HEK293T (cell line): ENCODE measurements around the gene FTCD.

ENCODE experiments used
- CTCF ChIA-PET: fragments of 350-600 bp; formaldehyde crosslinking; extraction: SDS; loops from one replicate; lab custom pipeline; 2021; ENCODE audit warnings: antibody characterized with exemption, inconsistent platforms; lab: Yijun Ruan, JAX
- POLR2A ChIA-PET: fragments of 350-600 bp; formaldehyde crosslinking; extraction: SDS; loops from one replicate; lab custom pipeline; 2020; ENCODE audit warnings: antibody characterized with exemption, inconsistent platforms; lab: Yijun Ruan, JAX
- DNase-seq: peaks from one replicate; pipeline ENCODE4 v3.0.0; 2012; ENCODE audit warnings: mixed read lengths; ENCODE audit errors: extremely low spot score
- ARNT ChIP-seq: fragments of 450-650 bp; IDR thresholded peaks from 2 replicates; pipeline ENCODE4 v1.6.1; 2017; ENCODE audit warnings: mild to moderate bottlenecking
- BHLHE40 ChIP-seq: fragments of 450-650 bp; IDR thresholded peaks from 2 replicates; pipeline ENCODE4 v1.6.1; 2016; ENCODE audit warnings: mild to moderate bottlenecking, moderate library complexity, borderline replicate concordance
- CTBP1 ChIP-seq: fragments of 450-650 bp; IDR thresholded peaks from 2 replicates; pipeline ENCODE4 v1.6.1; 2016; ENCODE audit warnings: borderline replicate concordance
- ELF4 ChIP-seq: fragments of 450-650 bp; IDR thresholded peaks from 2 replicates; pipeline ENCODE4 v1.6.1; 2017; ENCODE audit warnings: antibody characterized with exemption
- FOXA1 ChIP-seq: fragments of 450-650 bp; IDR thresholded peaks from 2 replicates; pipeline ENCODE4 v1.6.1; 2016; ENCODE audit warnings: mild to moderate bottlenecking
- FOXK2 ChIP-seq: fragments of 450-650 bp; IDR thresholded peaks from 2 replicates; pipeline ENCODE4 v1.6.1; 2016; ENCODE audit warnings: mild to moderate bottlenecking
- FOXM1 ChIP-seq: fragments of 450-650 bp; IDR thresholded peaks from 2 replicates; pipeline ENCODE4 v1.6.1; 2017; ENCODE audit warnings: mild to moderate bottlenecking, borderline replicate concordance
- HDGF ChIP-seq: fragments of 450-650 bp; IDR thresholded peaks from 2 replicates; pipeline ENCODE4 v1.6.1; 2017; ENCODE audit warnings: antibody characterized with exemption, borderline replicate concordance
- L3MBTL2 ChIP-seq: fragments of 450-650 bp; conservative IDR thresholded peaks from 2 replicates; pipeline ENCODE4 v1.6.1; 2016; ENCODE audit warnings: mild to moderate bottlenecking
- LEF1 ChIP-seq: fragments of 450-650 bp; IDR thresholded peaks from 2 replicates; pipeline ENCODE4 v1.6.1; 2017; ENCODE audit warnings: mild to moderate bottlenecking, borderline replicate concordance
- NFRKB ChIP-seq: fragments of 450-650 bp; IDR thresholded peaks from 2 replicates; pipeline ENCODE4 v1.6.1; 2016; ENCODE audit warnings: mild to moderate bottlenecking, moderate library complexity
- PKNOX1 ChIP-seq: fragments of 450-650 bp; IDR thresholded peaks from 2 replicates; pipeline ENCODE4 v1.6.1; 2016
- SP1 ChIP-seq: fragments of 450-650 bp; IDR thresholded peaks from 2 replicates; pipeline ENCODE4 v1.6.1; 2017
- SUZ12 ChIP-seq: fragments of 450-650 bp; IDR thresholded peaks from 2 replicates; pipeline ENCODE4 v1.6.1; 2016; ENCODE audit warnings: mild to moderate bottlenecking
- TARDBP ChIP-seq: fragments of 450-650 bp; IDR thresholded peaks from 2 replicates; pipeline ENCODE4 v1.6.1; 2016
- ZNF384 ChIP-seq: fragments of 450-650 bp; IDR thresholded peaks from 2 replicates; pipeline ENCODE4 v1.6.1; 2016

The FTCD gene

GRCh38 chr21:46113497-46114176 is 41.7 kb downstream of the FTCD start:
- CTCF ChIA-PET = no interaction called here
- no peak for DNase-seq
- POLR2A ChIA-PET = no interaction called here
- TF ChIP-seq L3MBTL2 (no peak), TARDBP (no peak), LEF1 (no peak), ARNT (no peak), PKNOX1 (no peak), BHLHE40 (no peak)

DNA sequence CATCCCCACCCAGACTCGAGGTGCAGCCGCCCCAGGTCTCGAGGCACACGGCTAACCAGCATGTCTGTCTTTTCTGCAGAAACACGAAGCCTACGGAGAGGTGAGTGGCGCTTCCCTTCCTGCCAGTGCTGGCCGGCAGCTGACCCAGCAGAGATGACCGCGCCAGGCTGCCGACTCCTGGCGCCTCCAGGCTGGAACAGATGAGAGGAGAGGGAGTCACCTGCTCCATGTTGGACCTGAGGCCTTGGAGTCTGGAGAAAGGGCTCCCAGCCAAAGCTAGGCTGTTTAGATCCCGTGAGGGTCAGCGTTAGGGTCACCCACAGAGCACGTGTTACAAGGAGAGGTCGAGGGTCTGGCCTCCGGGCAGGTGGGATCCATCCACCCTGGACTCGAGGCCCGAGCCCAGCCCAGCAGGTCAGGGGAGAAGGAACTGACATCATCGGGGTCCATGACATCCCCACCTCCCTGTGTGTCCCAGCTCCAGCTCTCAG is 42.6 kb downstream of the FTCD start:
- DNase-seq = no peak
- ChIA-PET CTCF (no interaction called here), POLR2A (no interaction called here)
- TF ChIP-seq HDGF (no peak), ZNF384 (no peak)

DNA sequence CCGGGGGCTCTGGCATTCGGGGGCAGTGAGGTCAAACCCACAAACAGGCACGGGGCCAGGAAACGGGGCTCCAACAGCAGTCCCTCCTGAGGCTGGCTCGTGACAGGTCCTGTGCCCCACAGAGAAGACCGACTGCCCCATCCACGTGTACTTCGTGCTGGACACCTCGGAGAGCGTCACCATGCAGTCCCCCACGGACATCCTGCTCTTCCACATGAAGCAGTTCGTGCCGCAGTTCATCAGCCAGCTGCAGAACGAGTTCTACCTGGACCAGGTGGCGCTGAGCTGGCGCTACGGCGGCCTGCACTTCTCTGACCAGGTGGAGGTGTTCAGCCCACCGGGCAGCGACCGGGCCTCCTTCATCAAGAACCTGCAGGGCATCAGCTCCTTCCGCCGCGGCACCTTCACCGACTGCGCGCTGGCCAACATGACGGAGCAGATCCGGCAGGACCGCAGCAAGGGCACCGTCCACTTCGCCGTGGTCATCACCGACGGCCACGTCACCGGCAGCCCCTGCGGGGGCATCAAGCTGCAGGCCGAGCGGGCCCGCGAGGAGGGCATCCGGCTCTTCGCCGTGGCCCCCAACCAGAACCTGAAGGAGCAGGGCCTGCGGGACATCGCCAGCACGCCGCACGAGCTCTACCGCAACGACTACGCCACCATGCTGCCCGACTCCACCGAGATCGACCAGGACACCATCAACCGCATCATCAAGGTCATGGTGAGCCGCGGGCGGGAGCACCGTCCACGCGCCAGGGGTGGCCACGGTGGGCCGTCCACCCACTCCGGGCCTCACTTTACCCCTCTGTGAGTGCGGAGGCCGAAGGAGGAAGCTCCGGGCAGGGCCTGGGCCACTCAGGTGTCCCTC is 43.3 kb downstream of the FTCD start:
- ChIA-PET POLR2A (no interaction called here), CTCF (no interaction called here)
- TF ChIP-seq ARNT = no peak
- DNase-seq = no peak

- DNase-seq = no peak
- TF ChIP-seq CTBP1 (no peak), LEF1 (no peak), PKNOX1 (no peak), FOXM1 (no peak), L3MBTL2 (no peak), ZNF384 (no peak), NFRKB (no peak), SUZ12 (no peak), SP1 (no peak), BHLHE40 (no peak), FOXA1 (no peak)
- CTCF ChIA-PET = no interaction called here
- POLR2A ChIA-PET = no interaction called here
These were observed 44.2 kb downstream of the FTCD start for GRCh38 chr21:46111193-46111571.

DNA sequence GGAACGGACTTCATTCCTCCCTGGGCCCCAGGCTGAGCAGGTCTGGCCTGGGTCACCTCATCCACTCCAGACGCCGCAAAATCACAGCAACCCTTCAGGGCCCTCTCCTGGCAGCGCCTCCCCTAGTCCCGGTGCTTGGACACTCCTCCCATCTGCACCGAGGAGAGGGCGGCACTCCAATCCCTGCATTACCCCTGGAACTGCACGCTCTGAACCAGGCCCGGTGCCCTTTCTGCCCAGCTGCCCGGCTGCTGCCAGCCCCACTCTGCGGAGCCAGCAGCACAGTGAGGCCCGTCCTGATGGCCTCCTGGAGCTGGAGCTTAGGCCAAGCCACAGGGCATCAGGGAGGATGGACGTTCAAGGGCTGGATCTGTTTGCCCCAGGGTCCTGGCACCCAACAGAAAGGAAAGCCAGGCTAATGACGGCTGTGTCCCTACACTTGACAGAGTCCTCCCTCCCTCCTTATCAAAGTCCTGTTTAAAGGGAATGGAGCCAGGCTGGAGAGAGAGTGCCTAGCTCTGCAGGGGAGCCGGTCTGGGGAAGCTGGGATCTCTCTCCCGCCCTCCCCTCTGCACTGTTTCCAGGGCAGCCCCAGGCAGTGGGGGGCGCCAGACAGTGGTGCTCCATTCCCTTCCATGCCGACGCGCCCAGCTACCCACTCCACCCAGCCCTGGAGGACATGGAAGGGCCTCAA is 44.7 kb downstream of the FTCD start:
- CTCF ChIA-PET = no interaction called here
- no peak for DNase-seq
- POLR2A ChIA-PET = no interaction called here
- TF ChIP-seq ELF4 (no peak), SP1 (no peak), HDGF (no peak), FOXK2 (no peak), L3MBTL2 (no peak), PKNOX1 (no peak), LEF1 (no peak), BHLHE40 (no peak), ARNT (no peak), FOXA1 (no peak), FOXM1 (no peak), ZNF384 (no peak), CTBP1 (no peak), TARDBP (no peak), SUZ12 (no peak), NFRKB (no peak)
